A549 (cell line): Measurements from ENCODE around the gene CATSPERZ. TPM values are rescaled to one million over a fixed set of nuclear protein-coding genes. Genes with fewer than 3 reads are reported as not detected.

Experiments
- ATAC-seq, 2 experiments: fragments of 200-7000 bp in 1 of 2; fragments of >200 bp in 1 of 2; cut with Nextera tagmentation in 1 of 2; cut with Tn5 transposase in 1 of 2; 3 replicates each; pipeline versions ENCODE4 v1.8.0 to v1.9.1; 2018 to 2020; ENCODE audit warnings: mild to moderate bottlenecking in 1 of 2, moderate library complexity in 1 of 2
- CTCF ChIA-PET: fragments of 300-600 bp; sonication (Branson Sonifier 250); formaldehyde crosslinking; extraction: SDS; loops from one replicate; lab custom pipeline; 2021; ENCODE audit warnings: antibody characterized with exemption, inconsistent platforms; lab: Yijun Ruan, JAX
- POLR2A ChIA-PET: fragments of 350-600 bp; formaldehyde crosslinking; extraction: SDS; loops from one replicate; lab custom pipeline; 2021; ENCODE audit warnings: antibody characterized with exemption, inconsistent platforms; lab: Yijun Ruan, JAX
- DNase-seq, 2 experiments: peaks; one replicate each; pipeline versions ENCODE4 v3.0.0 to v3.0.0-alpha.2; 2011 to 2016; ENCODE audit warnings: low read depth in 1 of 2, low spot score in 1 of 2
- FAIRE-seq: peaks from 2 replicates; lab custom pipeline; 2011; peaks lifted over from hg19 to GRCh38; lab: Jason Lieb, UNC
- H3K27ac ChIP-seq, 2 experiments: fragments of >200 bp; sonication (Bioruptor Twin); formaldehyde crosslinking; 3 replicates each; pipeline ENCODE4 v1.5.1; 2016 to 2017
- H3K4me1 ChIP-seq: fragments of >200 bp; sonication (Bioruptor Twin); formaldehyde crosslinking; 3 replicates; pipeline ENCODE4 v1.6.1; 2016
- H3K4me2 ChIP-seq: fragments of >200 bp; sonication (Bioruptor Twin); formaldehyde crosslinking; 3 replicates; pipeline ENCODE4 v1.6.1; 2016
- H3K4me3 ChIP-seq: fragments of >200 bp; sonication (Bioruptor Twin); formaldehyde crosslinking; 3 replicates; pipeline ENCODE4 v1.5.1; 2016
- H3K9me3 ChIP-seq: fragments of >200 bp; sonication (Bioruptor Twin); formaldehyde crosslinking; 3 replicates; pipeline ENCODE4 v1.6.1; 2016
- CEBPB ChIP-seq, 2 experiments: fragments of >200 bp in 1 of 2; sonication (Bioruptor Twin) in 1 of 2; formaldehyde crosslinking in 1 of 2; IDR thresholded peaks; 2 replicates each; pipeline ENCODE4 v1.6.1; 2012 to 2016
- EHMT2 ChIP-seq: fragments of 200-600 bp; sonication (generic); IDR thresholded peaks from 2 replicates; pipeline ENCODE4 v1.6.1; 2016; ENCODE audit warnings: antibody characterized with exemption, low read depth, mild to moderate bottlenecking, moderate library complexity
- ELK1 ChIP-seq: fragments of 150-350 bp; IDR thresholded peaks from 2 replicates; pipeline ENCODE4 v1.6.1; 2014; ENCODE audit warnings: low read depth, mild to moderate bottlenecking, low read length
- FOSB ChIP-seq: fragments of 250-450 bp; sonication (Bioruptor Pico); IDR thresholded peaks from 2 replicates; pipeline ENCODE4 v1.5.0; 2020; ENCODE audit warnings: mild to moderate bottlenecking, moderate library complexity
- FOSL2 ChIP-seq, 2 experiments: fragments of 450-650 bp in 1 of 2; fragments of >200 bp in 1 of 2; sonication (Bioruptor Twin) in 1 of 2; formaldehyde crosslinking; IDR thresholded peaks; 2 replicates each; pipeline versions ENCODE4 v1.5.0 to v1.6.1; 2016 to 2020; ENCODE audit warnings: mild to moderate bottlenecking in 1 of 2, moderate library complexity in 1 of 2
- HMGXB4 ChIP-seq: fragments of 250-450 bp; sonication (Bioruptor Pico); IDR thresholded peaks from 2 replicates; pipeline ENCODE4 v1.5.0; 2021; ENCODE audit warnings: mild to moderate bottlenecking, moderate library complexity, borderline replicate concordance
- HOXA7 ChIP-seq: fragments of 250-450 bp; sonication (Bioruptor Pico); IDR thresholded peaks from 2 replicates; pipeline ENCODE4 v1.5.0; 2020; ENCODE audit warnings: mild to moderate bottlenecking, moderate library complexity
- HOXB5 ChIP-seq: fragments of 250-450 bp; sonication (Bioruptor Pico); IDR thresholded peaks from 2 replicates; pipeline ENCODE4 v1.5.0; 2020; ENCODE audit warnings: mild to moderate bottlenecking, moderate library complexity
- JUN ChIP-seq, 2 experiments: fragments of >200 bp; sonication (Bioruptor Twin); formaldehyde crosslinking; IDR thresholded peaks; 2 replicates in 1 of 2; 3 replicates in 1 of 2; pipeline ENCODE4 v1.6.1; 2016 to 2017
- JUNB ChIP-seq: fragments of >200 bp; sonication (Bioruptor Twin); formaldehyde crosslinking; IDR thresholded peaks from 2 replicates; pipeline ENCODE4 v1.6.1; 2016
- KDM1A ChIP-seq: fragments of 200-600 bp; sonication (generic); IDR thresholded peaks from 2 replicates; pipeline ENCODE4 v1.6.1; 2016; ENCODE audit warnings: low read depth, mild to moderate bottlenecking
- MAX ChIP-seq: IDR thresholded peaks from 2 replicates; pipeline ENCODE4 v1.6.1; 2012
- MAZ ChIP-seq: fragments of 150-350 bp; IDR thresholded peaks from 2 replicates; pipeline ENCODE4 v1.6.1; 2014; ENCODE audit warnings: antibody characterized with exemption, low read depth, low read length, borderline replicate concordance
- PBX3 ChIP-seq: IDR thresholded peaks from 2 replicates; pipeline ENCODE4 v1.6.1; 2012
- POLR2A ChIP-seq: IDR thresholded peaks from 2 replicates; pipeline ENCODE4 v1.6.1; 2012; ENCODE audit warnings: mild to moderate bottlenecking, low read length
- POLR2AphosphoS2 ChIP-seq: conservative IDR thresholded peaks from 2 replicates; pipeline ENCODE4 v1.6.1; 2012; ENCODE audit warnings: low read length, improper control_type of control experiment, inconsistent platforms
- SMC3 ChIP-seq: fragments of >200 bp; sonication (Bioruptor Twin); formaldehyde crosslinking; IDR thresholded peaks from 3 replicates; pipeline ENCODE4 v1.6.1; 2018; ENCODE audit warnings: inconsistent platforms
- SREBF2 ChIP-seq: fragments of 450-650 bp; IDR thresholded peaks from 2 replicates; pipeline ENCODE4 v1.6.1; 2014; ENCODE audit warnings: mild to moderate bottlenecking, moderate library complexity
- TP53 ChIP-seq: fragments of 250-450 bp; sonication (Bioruptor Pico); IDR thresholded peaks from 2 replicates; pipeline ENCODE4 v1.5.0; 2021; ENCODE audit warnings: mild to moderate bottlenecking, moderate library complexity
- ZC3H11A ChIP-seq: fragments of 450-650 bp; IDR thresholded peaks from 2 replicates; pipeline ENCODE4 v1.6.1; 2014; ENCODE audit warnings: antibody characterized with exemption, mild to moderate bottlenecking
- WGBS: methylation state at CpG from one replicate; pipeline ENCODE4 v1.1.6; 2017; ENCODE audit errors: missing lambda C conversion rate; 5-methylcytosine and 5-hydroxymethylcytosine counted together
- polyA plus RNA-seq, 4 experiments: library from polyadenylated mRNA; depleted of rRNA in 3 of 4; stranded (reverse); fragments of >200 nt; fragmentation: RNase III in 1 of 4; extraction: RNeasy Plus Mini Kit Qiagen cat#74134 plus additional on column Dnase treatment in 1 of 4; gene quantifications; 2 replicates in 3 of 4; 3 replicates in 1 of 4; pipeline ENCODE4 v1.2.3, GENCODE V29; 2011 to 2017
- TF ChIP-seq, protein P1 (sequence below): fragments of >200 bp; sonication (Bioruptor Twin); formaldehyde crosslinking; IDR thresholded peaks from 3 replicates; pipeline ENCODE4 v1.6.1; 2016
- TF ChIP-seq, protein P2 (sequence below): fragments of 250-450 bp; sonication (Bioruptor Pico); IDR thresholded peaks from 2 replicates; pipeline ENCODE4 v1.5.0; 2020; ENCODE audit warnings: low read depth, mild to moderate bottlenecking, moderate library complexity

Gene CATSPERZ
- polyA plus RNA-seq, 2 of the 4 experiments (the other 2 are of a cell fraction), result 1.9 to 3.4 TPM

DNA sequence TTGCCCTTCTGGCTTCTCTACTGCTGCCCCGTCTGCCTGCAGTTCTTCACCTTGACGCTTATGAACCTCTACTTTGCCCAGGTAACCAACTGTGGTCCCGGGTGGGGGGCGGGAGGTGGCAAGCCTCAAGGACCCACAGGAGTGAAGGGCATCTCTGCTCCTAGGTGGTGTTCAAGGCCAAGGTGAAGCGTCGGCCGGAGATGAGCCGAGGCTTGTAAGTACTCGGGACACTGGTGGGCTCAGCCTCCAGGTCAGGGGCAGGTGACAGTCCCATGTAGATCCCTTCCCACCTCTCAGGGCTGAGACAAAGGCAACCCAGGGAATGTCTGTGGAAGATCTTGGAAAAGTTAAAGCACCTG lies 13.4 kb upstream of the CATSPERZ start:
- POLR2A ChIA-PET, result interaction anchor here (5.8 kb wide), 1 partner anchor 17 kb away, joined by 49 read pairs; no protein-coding TSS in a partner anchor
- 93% methylated on average over 7 of the region's 9 CpGs for WGBS
- peak overlapping the region in 1 of 2 experiments; percentile 98; a peak in 1 of 6 replicates for H3K27ac ChIP-seq
- ATAC-seq (no peak), FAIRE-seq (no peak), DNase-seq (no peak)
- H3K4me1 ChIP-seq, result peaks cover 17% of the 10 kb centered on the region; the same call in 1 of the 3 replicates
- TF ChIP-seq TP53 (CRISPR knock-in tag), result no peak
- no peak for TF ChIP-seq POLR2AphosphoS2
- no peak for TF ChIP-seq EHMT2
- TF ChIP-seq, protein P1, sequence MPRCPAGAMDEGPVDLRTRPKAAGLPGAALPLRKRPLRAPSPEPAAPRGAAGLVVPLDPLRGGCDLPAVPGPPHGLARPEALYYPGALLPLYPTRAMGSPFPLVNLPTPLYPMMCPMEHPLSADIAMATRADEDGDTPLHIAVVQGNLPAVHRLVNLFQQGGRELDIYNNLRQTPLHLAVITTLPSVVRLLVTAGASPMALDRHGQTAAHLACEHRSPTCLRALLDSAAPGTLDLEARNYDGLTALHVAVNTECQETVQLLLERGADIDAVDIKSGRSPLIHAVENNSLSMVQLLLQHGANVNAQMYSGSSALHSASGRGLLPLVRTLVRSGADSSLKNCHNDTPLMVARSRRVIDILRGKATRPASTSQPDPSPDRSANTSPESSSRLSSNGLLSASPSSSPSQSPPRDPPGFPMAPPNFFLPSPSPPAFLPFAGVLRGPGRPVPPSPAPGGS, result no peak
- TF ChIP-seq MAZ, result no peak
- TF ChIP-seq HMGXB4 (CRISPR knock-in tag), result no peak
- no peak for TF ChIP-seq HOXB5 (CRISPR knock-in tag)
- no peak overlapping the region for H3K4me3 ChIP-seq
- CTCF ChIA-PET, result interaction anchor here (0.6 to 20.5 kb wide), 9 partner anchors 8 to 109 kb away, joined by 3 to 448 read pairs (median 3); partner anchors contain the start of genes CATSPERZ, ESRRA and STIP1
- no peaks in the 10 kb centered on the region for H3K9me3 ChIP-seq
- peak overlapping the region; percentile 86 for H3K4me2 ChIP-seq

DNA sequence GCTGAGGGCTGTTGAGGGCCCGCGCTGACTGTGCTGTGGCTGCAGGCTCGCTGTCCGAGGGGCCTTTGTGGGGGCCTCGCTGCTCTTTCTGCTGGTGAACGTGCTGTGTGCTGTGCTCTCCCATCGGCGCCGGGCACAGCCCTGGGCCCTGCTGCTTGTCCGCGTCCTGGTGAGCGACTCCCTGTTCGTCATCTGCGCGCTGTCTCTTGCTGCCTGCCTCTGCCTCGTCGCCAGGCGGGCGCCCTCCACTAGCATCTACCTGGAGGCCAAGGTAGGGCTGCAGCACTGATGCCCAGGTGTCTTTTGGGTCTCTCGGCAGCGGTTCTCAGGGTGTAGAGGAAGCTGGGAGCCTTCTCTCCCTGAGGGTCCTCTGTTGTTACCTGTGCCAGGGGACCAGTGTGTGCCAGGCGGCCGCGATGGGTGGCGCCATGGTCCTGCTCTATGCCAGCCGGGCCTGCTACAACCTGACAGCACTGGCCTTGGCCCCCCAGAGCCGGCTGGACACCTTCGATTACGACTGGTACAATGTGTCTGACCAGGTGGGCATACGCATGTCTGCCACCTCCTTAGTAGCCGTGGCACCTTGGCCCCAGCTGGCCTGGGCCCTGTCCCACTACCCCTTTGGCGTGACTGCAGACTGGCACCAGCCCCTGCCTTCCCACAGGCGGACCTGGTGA lies 12.3 kb upstream of the CATSPERZ start:
- DNase-seq (no peak), FAIRE-seq (no peak), ATAC-seq (no peak)
- CTCF ChIA-PET, result interaction anchor here (0.8 to 20.5 kb wide), 5 partner anchors 10 to 67 kb away, joined by 3 to 448 read pairs (median 5); partner anchors contain the start of genes CATSPERZ and ESRRA
- 95% methylated on average over 26 of the region's 33 CpGs for WGBS
- Histone ChIP-seq H3K27ac (no peak overlapping the region), H3K4me3 (no peak overlapping the region), H3K9me3 (no peaks in the 10 kb centered on the region), H3K4me1 (peaks cover 17% of the 10 kb centered on the region; the same call in 1 of the 3 replicates), H3K4me2 (no peak overlapping the region)
- TF ChIP-seq HOXA7 (CRISPR knock-in tag) (no peak), CEBPB (IDR thresholded peaks at IDR 0.05) (no peak), JUN (IDR thresholded peaks at IDR 0.05) (no peak), MAZ (no peak), JUNB (no peak), KDM1A (no peak), ELK1 (no peak), SMC3 (no peak), FOSB (CRISPR knock-in tag) (no peak), FOSL2 (IDR thresholded peaks at IDR 0.05) (no peak), FOSL2 (CRISPR knock-in tag; IDR thresholded peaks at IDR 0.05) (no peak), POLR2A (no peak), ZC3H11A (no peak), MAX (no peak), SREBF2 (no peak), PBX3 (no peak)
- TF ChIP-seq, protein P2, sequence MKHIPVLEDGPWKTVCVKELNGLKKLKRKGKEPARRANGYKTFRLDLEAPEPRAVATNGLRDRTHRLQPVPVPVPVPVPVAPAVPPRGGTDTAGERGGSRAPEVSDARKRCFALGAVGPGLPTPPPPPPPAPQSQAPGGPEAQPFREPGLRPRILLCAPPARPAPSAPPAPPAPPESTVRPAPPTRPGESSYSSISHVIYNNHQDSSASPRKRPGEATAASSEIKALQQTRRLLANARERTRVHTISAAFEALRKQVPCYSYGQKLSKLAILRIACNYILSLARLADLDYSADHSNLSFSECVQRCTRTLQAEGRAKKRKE (CRISPR knock-in tag), result no peak
- POLR2A ChIA-PET, result interaction anchor here (5.8 kb wide), 1 partner anchor 18 kb away, joined by 49 read pairs; no protein-coding TSS in a partner anchor
